ENCODE results near the gene VGLL4. TPM values are rescaled to one million over a fixed set of nuclear protein-coding genes. Genes with fewer than 3 reads are reported as not detected.

VGLL4 gene
- total RNA-seq, 1 donor from 2014 or later: 82.6 TPM

DNA sequence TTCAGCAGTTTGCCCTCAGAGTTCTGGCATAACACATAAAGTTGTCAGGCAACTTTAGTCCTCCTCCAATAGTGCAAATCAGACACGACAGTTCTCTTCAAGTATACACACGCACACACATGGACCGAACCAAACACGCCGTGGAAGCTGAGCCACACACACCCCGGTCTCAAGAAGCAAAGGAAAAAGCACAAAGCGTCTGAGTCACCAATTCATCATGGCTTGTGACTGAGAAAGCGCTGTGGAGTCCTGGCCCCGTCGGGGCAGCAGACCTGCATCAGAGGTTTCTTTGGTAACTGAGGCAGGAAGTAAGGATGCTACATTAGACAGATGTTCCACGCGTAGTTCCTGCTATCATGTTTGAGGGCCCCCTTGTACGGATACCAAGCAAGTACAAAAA, 85.7 kb downstream of the VGLL4 start:
- H3K9me3 Mint-ChIP-seq: peaks cover 1% of the 10 kb centered on the region
- peaks cover 37% of the 10 kb centered on the region for H3K36me3 Mint-ChIP-seq
- Histone ChIP-seq H3K27me3 (no peaks in the 10 kb centered on the region), H3F3A (ENCODE audit: low read depth) (no peaks in the 10 kb centered on the region), H3K4me2 (no peak overlapping the region), H3K9me3 (ENCODE audit: low read depth) (no peaks in the 10 kb centered on the region), H3K9ac (no peak overlapping the region), H3K4me3 (no peak overlapping the region), H2AFZ (replicated peaks) (no peak overlapping the region), H4K20me1 (ENCODE audit: low read depth) (peaks cover 74% of the 10 kb centered on the region), H3K4me1 (peaks cover 3% of the 10 kb centered on the region), H3K36me3 (no peaks in the 10 kb centered on the region), H3K27ac (peak overlapping the region; percentile 34), H3K79me2 (ENCODE audit: low read depth) (peaks cover 31% of the 10 kb centered on the region)
- no peak for DNase-seq (ENCODE audit: low spot score)
- peaks cover 10% of the 10 kb centered on the region for H3K27me3 Mint-ChIP-seq (ENCODE audit: insufficient read depth, low read depth)
- peak overlapping the region; percentile 39 for H3K27ac Mint-ChIP-seq
- peaks cover 58% of the 10 kb centered on the region for H3K4me1 Mint-ChIP-seq
- H3K4me3 Mint-ChIP-seq: peak overlapping the region; percentile 9
- TF ChIP-seq EZH2phosphoT487 (IDR thresholded peaks at IDR 0.05) (no peak), CTCF (IDR thresholded peaks at IDR 0.05) (no peak), EZH2 (IDR thresholded peaks at IDR 0.05) (no peak)

- peaks cover 56% of the 10 kb centered on the region for H3K4me1 Mint-ChIP-seq
- Histone ChIP-seq H3K79me2 (ENCODE audit: low read depth) (peaks cover 23% of the 10 kb centered on the region), H3K4me2 (no peak overlapping the region), H3F3A (ENCODE audit: low read depth) (no peaks in the 10 kb centered on the region), H3K36me3 (no peaks in the 10 kb centered on the region), H4K20me1 (ENCODE audit: low read depth) (peaks cover 65% of the 10 kb centered on the region), H3K27me3 (no peaks in the 10 kb centered on the region), H3K9ac (no peak overlapping the region), H3K4me3 (no peak overlapping the region), H3K4me1 (peaks cover 3% of the 10 kb centered on the region), H3K27ac (no peak overlapping the region), H3K9me3 (ENCODE audit: low read depth) (no peaks in the 10 kb centered on the region), H2AFZ (replicated peaks) (no peak overlapping the region)
- H3K27me3 Mint-ChIP-seq (ENCODE audit: insufficient read depth, low read depth): peaks cover 15% of the 10 kb centered on the region
- peaks cover 44% of the 10 kb centered on the region for H3K36me3 Mint-ChIP-seq
- H3K9me3 Mint-ChIP-seq: peaks cover 10% of the 10 kb centered on the region
- H3K4me3 Mint-ChIP-seq: no peak overlapping the region
- TF ChIP-seq CTCF (IDR thresholded peaks at IDR 0.05) (no peak), EZH2 (IDR thresholded peaks at IDR 0.05) (no peak), EZH2phosphoT487 (IDR thresholded peaks at IDR 0.05) (no peak)
- no peak for DNase-seq (ENCODE audit: low spot score)
- no peak overlapping the region for H3K27ac Mint-ChIP-seq
Measured at GRCh38 chr3:11556851-11557644, 86.7 kb downstream of the VGLL4 start.

DNA sequence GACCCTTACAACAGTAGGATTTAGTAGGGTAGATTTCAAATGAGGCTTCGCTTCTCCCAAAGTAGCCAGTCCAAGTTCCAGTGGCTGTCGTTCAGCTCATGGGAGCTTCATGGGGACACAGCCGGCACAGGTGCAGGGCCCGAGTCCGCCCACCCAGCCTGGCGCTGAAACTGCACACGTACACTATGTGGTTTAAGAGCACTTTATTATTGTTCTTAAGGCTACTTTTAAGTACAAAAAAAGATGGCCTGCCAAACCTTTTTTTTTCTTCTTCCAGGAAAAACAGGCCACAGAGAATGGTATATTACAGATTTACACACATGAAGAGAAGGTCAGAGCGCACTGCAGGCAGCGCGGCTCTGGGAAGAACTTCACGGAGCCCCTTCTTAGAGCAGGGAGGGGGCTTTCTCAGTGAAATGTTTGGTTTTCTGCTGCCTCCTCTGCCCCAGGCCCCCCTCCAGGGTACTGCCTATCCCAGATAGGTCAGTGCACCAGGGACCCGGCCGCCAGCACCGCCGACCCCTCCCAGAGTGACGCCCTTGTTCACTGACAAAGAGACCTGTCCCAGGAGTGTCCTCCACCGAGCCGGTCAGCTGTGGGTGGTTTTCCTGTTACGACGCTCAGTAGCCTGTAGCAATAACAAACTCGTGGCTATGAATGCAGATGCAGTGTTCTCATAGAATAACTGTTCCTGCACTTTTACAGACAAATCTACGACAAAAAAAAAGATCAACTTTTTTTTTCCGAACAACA, 87.7 kb downstream of the VGLL4 start:
- no peak overlapping the region for H3K4me2 ChIP-seq
- H3K9ac ChIP-seq: no peak overlapping the region
- H3K79me2 ChIP-seq (ENCODE audit: low read depth): peaks cover 13% of the 10 kb centered on the region
- Mint-ChIP-seq H3K9me3 (peaks cover 12% of the 10 kb centered on the region), H3K36me3 (peaks cover 48% of the 10 kb centered on the region), H3K27me3 (ENCODE audit: insufficient read depth, low read depth) (peaks cover 15% of the 10 kb centered on the region), H3K4me3 (no peak overlapping the region), H3K27ac (peak overlapping the region; percentile 91), H3K4me1 (peaks cover 48% of the 10 kb centered on the region)
- H3K4me1 ChIP-seq: peaks cover 3% of the 10 kb centered on the region
- no peaks in the 10 kb centered on the region for H3K9me3 ChIP-seq (ENCODE audit: low read depth)
- H3F3A ChIP-seq (ENCODE audit: low read depth): no peaks in the 10 kb centered on the region
- no peaks in the 10 kb centered on the region for H3K36me3 ChIP-seq
- peaks cover 55% of the 10 kb centered on the region for H4K20me1 ChIP-seq (ENCODE audit: low read depth)
- no peaks in the 10 kb centered on the region for H3K27me3 ChIP-seq
- no peak for DNase-seq (ENCODE audit: low spot score)
- H3K4me3 ChIP-seq: no peak overlapping the region
- no peak for TF ChIP-seq CTCF (IDR thresholded peaks at IDR 0.05)
- no peak for TF ChIP-seq EZH2phosphoT487 (IDR thresholded peaks at IDR 0.05)
- no peak for TF ChIP-seq EZH2 (IDR thresholded peaks at IDR 0.05)
- H3K27ac ChIP-seq: no peak overlapping the region
- H2AFZ ChIP-seq (replicated peaks): no peak overlapping the region

All from neural progenitor cell (in vitro differentiated cells).